CD1c-positive myeloid dendritic cell (primary cell): ENCODE measurements around the gene CHST15.
"Not testable (repeated sequence)": the region's sequence is repeated elsewhere in the genome, so short reads cannot be mapped to it uniquely, and the experiment has no call there.

Experiments
- DNase-seq: peaks from one replicate; pipeline ENCODE4 v3.0.0-alpha.2; 2016; ENCODE audit errors: extremely low spot score

The CHST15 gene

DNA sequence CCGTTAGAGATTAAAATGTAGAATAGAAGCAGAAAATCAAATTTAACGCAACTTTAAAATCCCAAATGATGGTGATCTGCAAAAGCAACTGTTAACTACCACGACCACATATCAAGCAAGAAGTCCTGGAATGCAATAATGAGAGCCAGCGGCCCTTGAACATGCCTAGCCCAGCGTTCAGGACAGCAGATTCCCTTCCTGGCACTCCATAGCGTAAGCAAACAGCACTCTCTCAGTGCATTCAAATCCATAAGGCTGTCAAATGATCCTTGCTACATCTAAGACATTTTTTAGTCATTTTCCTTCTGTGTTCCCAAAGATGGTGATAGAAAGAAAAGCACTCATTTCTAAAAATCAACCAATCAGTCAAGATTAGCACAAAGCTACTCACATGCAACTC is 48.1 kb downstream of the CHST15 start:
- DNase-seq: no peak

DNA sequence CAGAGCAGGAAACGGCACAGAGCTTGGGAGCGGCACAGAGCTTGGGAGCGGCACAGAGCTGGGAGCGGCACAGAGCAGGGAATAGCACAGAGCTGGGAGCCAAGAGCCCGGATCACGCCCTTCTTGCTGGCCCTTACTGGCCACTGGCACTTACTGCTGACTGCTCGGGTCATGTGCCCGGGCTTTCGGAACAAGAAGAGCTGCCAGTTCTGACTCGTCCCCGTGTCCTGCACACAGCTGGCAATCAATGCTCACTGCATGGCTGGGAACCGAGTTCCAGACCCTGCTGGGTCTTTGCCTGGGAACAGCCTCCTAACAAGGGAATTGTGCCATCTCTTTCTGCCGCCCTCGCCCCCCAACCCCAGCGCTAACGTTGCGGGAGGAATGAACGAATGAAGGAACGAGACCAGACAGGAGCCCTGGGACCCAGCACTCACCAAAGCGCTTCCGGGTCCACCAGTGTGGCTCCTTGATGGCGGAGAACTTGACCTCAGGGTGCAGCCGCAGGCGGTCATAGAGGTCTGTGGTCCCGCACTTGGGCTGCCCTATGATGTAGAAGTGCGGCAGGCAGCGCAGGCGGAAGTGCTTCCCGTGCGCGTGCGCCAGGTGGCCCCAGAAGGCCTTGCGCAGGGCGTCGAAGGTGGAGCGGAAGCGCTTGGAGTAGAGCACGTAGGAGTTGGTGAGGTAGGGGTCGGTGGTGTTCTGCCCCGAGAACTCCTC is 49.1 kb downstream of the CHST15 start:
- DNase-seq: no peak

DNA sequence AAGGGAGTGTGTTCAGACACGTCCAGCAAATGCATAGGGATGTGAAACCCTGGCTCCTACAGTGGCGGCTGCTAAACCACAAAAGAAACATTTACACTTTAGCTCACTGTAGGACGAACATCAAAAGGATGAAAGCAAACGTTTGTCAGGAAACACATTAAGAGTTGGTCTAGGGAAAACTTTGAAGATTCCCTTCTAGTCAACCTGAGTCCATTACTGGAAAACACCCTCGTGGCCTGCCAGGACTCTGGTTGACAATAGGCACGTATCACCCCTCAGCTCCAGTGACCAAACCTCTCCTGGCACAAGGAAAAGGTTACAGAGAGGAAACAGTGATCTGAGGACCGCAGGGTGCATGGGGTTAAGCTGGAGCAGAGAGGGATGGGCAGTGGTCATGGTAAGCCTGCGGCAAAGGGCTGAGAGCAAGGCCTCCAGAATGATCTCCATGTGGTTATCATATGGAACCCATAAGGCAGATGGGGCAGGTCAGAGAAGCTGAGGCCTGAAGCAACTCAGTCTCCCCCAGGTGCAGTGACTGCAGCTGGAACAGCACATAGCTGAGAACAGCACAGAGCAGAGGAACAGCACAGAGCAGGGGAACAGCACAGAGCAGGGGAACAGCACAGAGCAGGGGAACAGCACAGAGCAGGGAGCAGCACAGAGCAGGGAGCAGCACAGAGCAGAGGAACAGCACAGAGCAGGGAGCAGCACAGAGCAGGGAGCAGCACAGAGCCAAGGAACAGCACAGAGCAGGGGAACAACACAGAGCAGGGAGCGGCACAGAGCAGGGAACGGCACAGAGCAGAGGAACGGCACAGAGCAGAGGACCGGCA is 49.9 kb downstream of the CHST15 start:
- peak; percentile 87 for DNase-seq

DNA sequence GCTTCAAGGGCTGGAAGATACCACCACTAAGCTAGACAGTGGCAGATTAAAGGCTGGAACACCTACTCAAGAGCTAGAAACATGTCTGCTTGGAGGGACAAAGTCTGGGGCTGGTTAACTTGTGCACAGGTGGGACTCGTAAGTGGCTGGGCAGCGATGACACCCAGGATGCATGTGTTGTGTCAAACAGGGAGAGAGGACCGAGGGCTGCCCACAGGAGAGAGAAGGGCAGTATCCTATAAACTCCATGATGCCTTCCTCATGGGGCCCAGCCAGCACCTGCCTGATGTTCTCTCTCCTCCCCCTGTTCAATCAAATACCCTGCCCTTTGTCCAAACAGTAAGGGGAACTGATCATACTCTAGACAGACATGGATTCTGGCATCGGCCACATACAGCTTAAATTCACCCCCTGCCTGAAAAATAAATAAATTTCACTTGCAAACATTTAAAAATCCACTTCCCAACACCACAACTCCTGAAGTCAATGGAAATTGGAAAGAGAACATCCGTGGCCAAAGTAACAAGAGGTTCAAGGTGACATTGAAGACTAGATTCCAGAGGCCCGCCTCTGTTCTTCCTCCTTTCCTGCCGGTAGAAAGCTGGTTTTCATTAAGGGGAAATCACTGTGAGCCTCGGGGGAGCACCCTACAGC is 50.6 kb downstream of the CHST15 start:
- DNase-seq: no peak

GRCh38 chr10:124041675-124042445 is 51.5 kb downstream of the CHST15 start:
- no peak for DNase-seq

- DNase-seq: peak; percentile 84
Observed at GRCh38 chr10:124040451-124041188, 52.8 kb downstream of the CHST15 start.

- DNase-seq: peak; percentile 82
Observed at GRCh38 chr10:124039483-124040013, 53.9 kb downstream of the CHST15 start.

- DNase-seq: peak; percentile 82
Observed at GRCh38 chr10:124037784-124038183, 55.6 kb downstream of the CHST15 start.

- peak; percentile 26 for DNase-seq
Observed at GRCh38 chr10:124037286-124037685, 56.1 kb downstream of the CHST15 start.

DNA sequence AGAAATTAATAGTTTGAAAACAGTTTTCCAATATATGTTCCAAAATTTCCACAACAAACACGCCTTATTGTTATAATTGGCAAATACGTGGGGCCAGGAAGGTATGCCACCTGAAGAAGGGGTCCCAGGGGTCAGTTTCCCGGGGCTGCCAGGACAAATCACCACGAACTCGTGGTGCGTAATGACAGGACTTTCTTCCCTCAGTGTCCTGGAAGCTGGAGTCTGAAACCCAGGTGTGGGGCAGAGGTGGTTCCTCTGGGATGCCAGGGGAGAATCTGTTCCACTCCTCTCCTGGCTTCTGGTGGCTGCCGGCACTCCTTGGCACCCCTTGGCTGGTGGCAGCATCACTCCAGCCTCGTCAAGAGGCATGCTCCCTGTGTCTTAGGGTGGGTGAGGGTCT is 56.7 kb downstream of the CHST15 start:
- DNase-seq: no peak

GRCh38 chr10:124035928-124036558 is 57.4 kb downstream of the CHST15 start:
- peak; percentile 96 for DNase-seq

- no peak for DNase-seq
Observed at GRCh38 chr10:124035306-124035927, 58.0 kb downstream of the CHST15 start.

- DNase-seq: not testable (repeated sequence)
Observed at GRCh38 chr10:124034576-124035305, 58.7 kb downstream of the CHST15 start.

- peak; percentile 29 for DNase-seq
Observed at GRCh38 chr10:124033887-124034218, 59.5 kb downstream of the CHST15 start.

- DNase-seq: peak; percentile 84
Observed at GRCh38 chr10:124032971-124033886, 60.2 kb downstream of the CHST15 start.

GRCh38 chr10:124032087-124032935 is 61.1 kb downstream of the CHST15 start:
- DNase-seq: no peak

DNA sequence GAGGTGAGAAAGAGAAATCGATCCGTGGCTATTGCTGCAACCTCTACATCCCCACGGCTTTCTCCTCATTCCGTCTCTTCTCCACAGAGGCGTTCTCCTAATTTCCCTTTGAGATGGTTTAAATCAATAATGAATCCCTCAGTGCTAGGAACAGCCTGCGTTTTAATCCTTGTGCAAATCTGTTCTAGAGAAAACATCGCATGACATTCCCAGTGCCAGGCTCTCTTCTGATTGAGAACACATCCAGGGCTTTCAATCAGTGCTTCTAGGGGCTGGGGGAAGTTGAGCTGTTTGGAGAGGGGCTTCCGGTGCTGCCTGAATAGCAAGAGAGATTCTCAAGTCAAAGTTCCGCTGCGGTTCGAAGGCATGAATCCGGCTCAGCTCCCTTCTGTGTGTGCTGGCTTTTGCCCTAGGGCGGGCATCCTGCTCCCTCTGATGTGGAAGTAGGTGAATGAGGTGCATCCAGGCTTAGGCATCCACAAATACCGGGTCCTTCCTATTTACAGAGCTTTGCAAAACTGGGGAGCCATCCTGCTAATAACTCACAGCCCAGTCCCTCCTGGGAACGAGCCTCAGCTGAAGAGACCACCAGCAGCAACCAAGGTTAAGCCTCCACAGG is 62.8 kb downstream of the CHST15 start:
- no peak for DNase-seq
